Suprapubic skin (tissue), 4 donors: Measurements from ENCODE around the gene ITPKB.

Experiments used
- EP300 ChIP-seq: sonication (generic); formaldehyde crosslinking; IDR thresholded peaks from one replicate; pipeline ENCODE4 v1.6.1; 2017; ENCODE audit warnings: antibody characterized with exemption
- POLR2A ChIP-seq, 2 donors: fragments of 450-650 bp; IDR thresholded peaks; one replicate each; pipeline ENCODE4 v1.6.1; 2017; ENCODE audit warnings: antibody characterized with exemption in 2 of 2, mild to moderate bottlenecking in 2 of 2, moderate library complexity in 2 of 2
- POLR2AphosphoS5 ChIP-seq, 3 donors: sonication (generic); formaldehyde crosslinking; IDR thresholded peaks; one replicate each; pipeline ENCODE4 v1.6.1; 2017; ENCODE audit warnings: antibody characterized with exemption in 3 of 3
- TF ChIP-seq, protein P1 (sequence below), 2 donors: fragments of 200-600 bp in 1 of 2; fragments of 450-650 bp in 1 of 2; sonication (generic) in 1 of 2; IDR thresholded peaks; one replicate each; pipeline ENCODE4 v1.5.1; 2016 to 2019; ENCODE audit warnings: antibody characterized with exemption in 2 of 2, mild to moderate bottlenecking in 1 of 2, moderate library complexity in 1 of 2

GRCh38 chr1:226603858-226604559 lies 135.1 kb downstream of the ITPKB start:
- TF ChIP-seq, protein P1, sequence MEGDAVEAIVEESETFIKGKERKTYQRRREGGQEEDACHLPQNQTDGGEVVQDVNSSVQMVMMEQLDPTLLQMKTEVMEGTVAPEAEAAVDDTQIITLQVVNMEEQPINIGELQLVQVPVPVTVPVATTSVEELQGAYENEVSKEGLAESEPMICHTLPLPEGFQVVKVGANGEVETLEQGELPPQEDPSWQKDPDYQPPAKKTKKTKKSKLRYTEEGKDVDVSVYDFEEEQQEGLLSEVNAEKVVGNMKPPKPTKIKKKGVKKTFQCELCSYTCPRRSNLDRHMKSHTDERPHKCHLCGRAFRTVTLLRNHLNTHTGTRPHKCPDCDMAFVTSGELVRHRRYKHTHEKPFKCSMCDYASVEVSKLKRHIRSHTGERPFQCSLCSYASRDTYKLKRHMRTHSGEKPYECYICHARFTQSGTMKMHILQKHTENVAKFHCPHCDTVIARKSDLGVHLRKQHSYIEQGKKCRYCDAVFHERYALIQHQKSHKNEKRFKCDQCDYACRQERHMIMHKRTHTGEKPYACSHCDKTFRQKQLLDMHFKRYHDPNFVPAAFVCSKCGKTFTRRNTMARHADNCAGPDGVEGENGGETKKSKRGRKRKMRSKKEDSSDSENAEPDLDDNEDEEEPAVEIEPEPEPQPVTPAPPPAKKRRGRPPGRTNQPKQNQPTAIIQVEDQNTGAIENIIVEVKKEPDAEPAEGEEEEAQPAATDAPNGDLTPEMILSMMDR (IDR thresholded peaks at IDR 0.05): no peak
- TF ChIP-seq POLR2A (IDR thresholded peaks at IDR 0.05): no peak
- TF ChIP-seq EP300: no peak
- no peak for TF ChIP-seq POLR2AphosphoS5 (IDR thresholded peaks at IDR 0.05)
